ENCODE measurements around the gene ITGA3.

GRCh38 chr17:50036455-50037261 is 19.3 kb upstream of the ITGA3 start:
- TF ChIP-seq, protein P1, sequence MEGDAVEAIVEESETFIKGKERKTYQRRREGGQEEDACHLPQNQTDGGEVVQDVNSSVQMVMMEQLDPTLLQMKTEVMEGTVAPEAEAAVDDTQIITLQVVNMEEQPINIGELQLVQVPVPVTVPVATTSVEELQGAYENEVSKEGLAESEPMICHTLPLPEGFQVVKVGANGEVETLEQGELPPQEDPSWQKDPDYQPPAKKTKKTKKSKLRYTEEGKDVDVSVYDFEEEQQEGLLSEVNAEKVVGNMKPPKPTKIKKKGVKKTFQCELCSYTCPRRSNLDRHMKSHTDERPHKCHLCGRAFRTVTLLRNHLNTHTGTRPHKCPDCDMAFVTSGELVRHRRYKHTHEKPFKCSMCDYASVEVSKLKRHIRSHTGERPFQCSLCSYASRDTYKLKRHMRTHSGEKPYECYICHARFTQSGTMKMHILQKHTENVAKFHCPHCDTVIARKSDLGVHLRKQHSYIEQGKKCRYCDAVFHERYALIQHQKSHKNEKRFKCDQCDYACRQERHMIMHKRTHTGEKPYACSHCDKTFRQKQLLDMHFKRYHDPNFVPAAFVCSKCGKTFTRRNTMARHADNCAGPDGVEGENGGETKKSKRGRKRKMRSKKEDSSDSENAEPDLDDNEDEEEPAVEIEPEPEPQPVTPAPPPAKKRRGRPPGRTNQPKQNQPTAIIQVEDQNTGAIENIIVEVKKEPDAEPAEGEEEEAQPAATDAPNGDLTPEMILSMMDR (conservative IDR thresholded peaks at IDR 0.05; ENCODE audit: low read depth, low read length) = no peak
- no peak for TF ChIP-seq EZH2 (IDR thresholded peaks at IDR 0.05; ENCODE audit: borderline replicate concordance, low read depth, low read length, poor library complexity, severe bottlenecking)

Measured in A673 (cell line).